Measurements from ENCODE around the gene SNX25.

GRCh38 chr4:185221491-185221890, 12.1 kb downstream of the SNX25 start:
- TF ChIP-seq FOXM1 (IDR thresholded peaks at IDR 0.05; ENCODE audit: borderline replicate concordance, low read depth), result no peak
- TF ChIP-seq, protein P1, sequence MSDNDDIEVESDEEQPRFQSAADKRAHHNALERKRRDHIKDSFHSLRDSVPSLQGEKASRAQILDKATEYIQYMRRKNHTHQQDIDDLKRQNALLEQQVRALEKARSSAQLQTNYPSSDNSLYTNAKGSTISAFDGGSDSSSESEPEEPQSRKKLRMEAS (IDR thresholded peaks at IDR 0.05), result no peak
- TF ChIP-seq, protein P2, sequence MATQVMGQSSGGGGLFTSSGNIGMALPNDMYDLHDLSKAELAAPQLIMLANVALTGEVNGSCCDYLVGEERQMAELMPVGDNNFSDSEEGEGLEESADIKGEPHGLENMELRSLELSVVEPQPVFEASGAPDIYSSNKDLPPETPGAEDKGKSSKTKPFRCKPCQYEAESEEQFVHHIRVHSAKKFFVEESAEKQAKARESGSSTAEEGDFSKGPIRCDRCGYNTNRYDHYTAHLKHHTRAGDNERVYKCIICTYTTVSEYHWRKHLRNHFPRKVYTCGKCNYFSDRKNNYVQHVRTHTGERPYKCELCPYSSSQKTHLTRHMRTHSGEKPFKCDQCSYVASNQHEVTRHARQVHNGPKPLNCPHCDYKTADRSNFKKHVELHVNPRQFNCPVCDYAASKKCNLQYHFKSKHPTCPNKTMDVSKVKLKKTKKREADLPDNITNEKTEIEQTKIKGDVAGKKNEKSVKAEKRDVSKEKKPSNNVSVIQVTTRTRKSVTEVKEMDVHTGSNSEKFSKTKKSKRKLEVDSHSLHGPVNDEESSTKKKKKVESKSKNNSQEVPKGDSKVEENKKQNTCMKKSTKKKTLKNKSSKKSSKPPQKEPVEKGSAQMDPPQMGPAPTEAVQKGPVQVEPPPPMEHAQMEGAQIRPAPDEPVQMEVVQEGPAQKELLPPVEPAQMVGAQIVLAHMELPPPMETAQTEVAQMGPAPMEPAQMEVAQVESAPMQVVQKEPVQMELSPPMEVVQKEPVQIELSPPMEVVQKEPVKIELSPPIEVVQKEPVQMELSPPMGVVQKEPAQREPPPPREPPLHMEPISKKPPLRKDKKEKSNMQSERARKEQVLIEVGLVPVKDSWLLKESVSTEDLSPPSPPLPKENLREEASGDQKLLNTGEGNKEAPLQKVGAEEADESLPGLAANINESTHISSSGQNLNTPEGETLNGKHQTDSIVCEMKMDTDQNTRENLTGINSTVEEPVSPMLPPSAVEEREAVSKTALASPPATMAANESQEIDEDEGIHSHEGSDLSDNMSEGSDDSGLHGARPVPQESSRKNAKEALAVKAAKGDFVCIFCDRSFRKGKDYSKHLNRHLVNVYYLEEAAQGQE (IDR thresholded peaks at IDR 0.05; ENCODE audit: low read depth), result no peak

All from Ishikawa (cell line).